GM12878 (cell line): ENCODE results near the gene CCDC34. TPM values are rescaled to one million over a fixed set of nuclear protein-coding genes. Genes with fewer than 3 reads are reported as not detected.

ENCODE experiments used
- ATAC-seq: fragments of 200-7000 bp; cut with Tn5 transposase; 3 replicates; pipeline ENCODE4 v1.9.1; 2020; ENCODE audit warnings: mild to moderate bottlenecking, moderate library complexity
- BruUV-seq: library from RNA; stranded (reverse); fragments of 400-500 nt; replicated peaks from 2 replicates; lab custom pipeline; 2021; lab: Mats Ljungman, UMichigan
- CTCF ChIA-PET: fragments of 300-600 bp; sonication (Branson Sonifier 250); formaldehyde crosslinking; extraction: SDS; loops from one replicate; lab custom pipeline; 2021; ENCODE audit warnings: inconsistent platforms; lab: Yijun Ruan, JAX
- POLR2A ChIA-PET: fragments of 350-600 bp; formaldehyde crosslinking; extraction: SDS; loops from one replicate; lab custom pipeline; 2021; ENCODE audit warnings: inconsistent platforms; lab: Charles Lee
- RAD21 ChIA-PET: fragments of 300-600 bp; sonication (Branson Sonifier 250); formaldehyde crosslinking; loops from one replicate; lab custom pipeline; 2023; ENCODE audit warnings: antibody characterized with exemption; ENCODE audit not compliant: unreplicated experiment; lab: Charles Lee
- SMC1A ChIA-PET: fragments of 300-600 bp; sonication (Branson Sonifier 250); formaldehyde crosslinking; loops from one replicate; lab custom pipeline; 2023; ENCODE audit not compliant: unreplicated experiment, uncharacterized antibody; lab: Charles Lee
- DNase-seq: peaks from one replicate; pipeline ENCODE4 v3.0.0-alpha.2; 2011; ENCODE audit warnings: low read depth, low spot score
- FAIRE-seq: peaks from 3 replicates; lab custom pipeline; 2011; peaks lifted over from hg19 to GRCh38; lab: Jason Lieb, UNC
- H2AFZ ChIP-seq: 2 replicates; pipeline ENCODE4 v1.6.0; 2011; ENCODE audit warnings: low read depth, low read length, control low read depth; ENCODE audit not compliant: control insufficient read depth
- H3K27ac ChIP-seq: 2 replicates; pipeline ENCODE4 v1.5.1; 2011; ENCODE audit warnings: control low read depth; ENCODE audit not compliant: control insufficient read depth, insufficient read depth
- H3K27me3 ChIP-seq, 2 experiments: replicated peaks in 1 of 2; 2 replicates each; pipeline versions ENCODE4 v1.6.0 to v1.6.1; 2011; ENCODE audit warnings: low read length in 1 of 2; ENCODE audit not compliant: control insufficient read depth in 2 of 2, insufficient read depth in 2 of 2
- H3K36me3 ChIP-seq, 2 experiments: 2 replicates each; pipeline ENCODE4 v1.5.1; 2011; ENCODE audit warnings: low read length in 1 of 2; ENCODE audit not compliant: control insufficient read depth in 2 of 2, insufficient read depth in 2 of 2
- H3K4me1 ChIP-seq: 2 replicates; pipeline ENCODE4 v1.6.1; 2011; ENCODE audit warnings: mild to moderate bottlenecking, low read length, moderate library complexity, mixed read lengths; ENCODE audit not compliant: control insufficient read depth, insufficient read depth
- H3K4me2 ChIP-seq: 2 replicates; pipeline ENCODE4 v1.6.0; 2011; ENCODE audit warnings: control low read depth; ENCODE audit not compliant: control insufficient read depth, insufficient read depth
- H3K4me3 ChIP-seq: fragments of 200-600 bp; sonication (generic); 2 replicates; pipeline ENCODE4 v1.5.1; 2016
- H3K79me2 ChIP-seq: 2 replicates; pipeline ENCODE4 v1.6.0; 2011; ENCODE audit warnings: low read length; ENCODE audit not compliant: control insufficient read depth, insufficient read depth
- H3K9ac ChIP-seq: 2 replicates; pipeline ENCODE4 v1.8.0; 2011; ENCODE audit warnings: low read length, control low read depth, mixed read lengths; ENCODE audit not compliant: control insufficient read depth, insufficient read depth
- H3K9me3 ChIP-seq: replicated peaks from 3 replicates; pipeline ENCODE4 v1.5.1; 2011; ENCODE audit warnings: mild to moderate bottlenecking, low read length; ENCODE audit not compliant: control insufficient read depth, insufficient read depth
- H4K20me1 ChIP-seq: 2 replicates; pipeline ENCODE4 v1.6.0; 2011; ENCODE audit not compliant: control insufficient read depth, insufficient read depth
- ASH2L ChIP-seq: fragments of 300-600, 200-600 bp; sonication (generic); IDR thresholded peaks from 2 replicates; pipeline ENCODE4 v1.6.1; 2017; ENCODE audit warnings: low read depth, mild to moderate bottlenecking, borderline replicate concordance
- CBX3 ChIP-seq: fragments of 200-600 bp; sonication (generic); IDR thresholded peaks from 2 replicates; pipeline ENCODE4 v1.6.1; 2016; ENCODE audit warnings: low read depth, borderline replicate concordance
- DPF2 ChIP-seq: fragments of 450-650 bp; IDR thresholded peaks from 2 replicates; pipeline ENCODE4 v1.6.1; 2017; ENCODE audit warnings: mild to moderate bottlenecking
- EGR1 ChIP-seq, 2 experiments: IDR thresholded peaks; 1 replicate in 1 of 2; 2 replicates in 1 of 2; pipeline ENCODE4 v1.6.1; 2011 to 2012; ENCODE audit warnings: low read depth in 2 of 2, low read length in 2 of 2, borderline replicate concordance in 1 of 2, mild to moderate bottlenecking in 1 of 2, moderate library complexity in 1 of 2
- EP300 ChIP-seq, 2 experiments: fragments of 150-350 bp in 1 of 2; IDR thresholded peaks; 2 replicates each; pipeline ENCODE4 v1.6.1; 2011 to 2012; ENCODE audit warnings: low read depth in 2 of 2, low read length in 2 of 2, borderline replicate concordance in 1 of 2, improper control_type of control experiment in 1 of 2, inconsistent platforms in 1 of 2; ENCODE audit not compliant: control insufficient read depth in 1 of 2
- ETV6 ChIP-seq, 2 experiments: fragments of 450-650 bp in 1 of 2; IDR thresholded peaks in 1 of 2; conservative IDR thresholded peaks in 1 of 2; 2 replicates each; pipeline ENCODE4 v1.6.1; 2014; ENCODE audit warnings: antibody characterized with exemption in 1 of 2, borderline replicate concordance in 1 of 2, low read depth in 1 of 2, mild to moderate bottlenecking in 1 of 2, moderate library complexity in 1 of 2
- HDGF ChIP-seq: fragments of 450-650 bp; IDR thresholded peaks from 2 replicates; pipeline ENCODE4 v1.6.1; 2016; ENCODE audit warnings: antibody characterized with exemption
- IRF4 ChIP-seq: IDR thresholded peaks from 2 replicates; pipeline ENCODE4 v1.6.1; 2011; ENCODE audit warnings: low read depth, low read length
- MXI1 ChIP-seq: fragments of 150-350 bp; IDR thresholded peaks from 2 replicates; pipeline ENCODE4 v1.6.1; 2011; ENCODE audit warnings: low read depth, mild to moderate bottlenecking, inconsistent platforms, low read length, improper control_type of control experiment
- NBN ChIP-seq: fragments of 450-650 bp; IDR thresholded peaks from 2 replicates; pipeline ENCODE4 v1.6.1; 2016
- NFIC ChIP-seq: IDR thresholded peaks from 2 replicates; pipeline ENCODE4 v1.6.1; 2012; ENCODE audit warnings: low read depth, mild to moderate bottlenecking, inconsistent platforms, low read length, moderate library complexity
- NR2C1 ChIP-seq: fragments of 450-650 bp; IDR thresholded peaks from 2 replicates; pipeline ENCODE4 v1.6.1; 2017; ENCODE audit warnings: antibody characterized with exemption, mild to moderate bottlenecking, moderate library complexity
- POLR2A ChIP-seq: IDR thresholded peaks from 2 replicates; pipeline ENCODE4 v1.6.1; 2011; ENCODE audit warnings: low read depth, mild to moderate bottlenecking, low read length
- POLR2AphosphoS2 ChIP-seq: IDR thresholded peaks from 2 replicates; pipeline ENCODE4 v1.6.1; 2011; ENCODE audit warnings: low read depth, mild to moderate bottlenecking, low read length, improper control_type of control experiment, moderate library complexity
- POU2F2 ChIP-seq: IDR thresholded peaks from 3 replicates; pipeline ENCODE4 v1.6.1; 2011; ENCODE audit warnings: low read depth, mild to moderate bottlenecking, low read length, borderline replicate concordance
- SKIL ChIP-seq: fragments of 450-650 bp; IDR thresholded peaks from 2 replicates; pipeline ENCODE4 v1.6.1; 2017; ENCODE audit warnings: mild to moderate bottlenecking, low read depth, inconsistent platforms; ENCODE audit not compliant: poor library complexity, severe bottlenecking
- TARDBP ChIP-seq: IDR thresholded peaks from 2 replicates; pipeline ENCODE4 v1.6.1; 2016; ENCODE audit warnings: borderline replicate concordance
- ZBTB33 ChIP-seq: fragments of 450-650 bp; IDR thresholded peaks from 2 replicates; pipeline ENCODE4 v1.6.1; 2017; ENCODE audit warnings: mild to moderate bottlenecking
- WGBS: methylation state at CpG from one replicate; pipeline ENCODE4 v1.1.6; 2016; ENCODE audit warnings: low lambda C conversion rate; ENCODE audit not compliant: insufficient replicate concordance, insufficient coverage; ENCODE audit errors: missing lambda C conversion rate; 5-methylcytosine and 5-hydroxymethylcytosine counted together
- in situ Hi-C: fragments of 300-500 bp; cut with MboI; formaldehyde crosslinking; loops from 9 replicates; pipeline ENCODE4 v1.14.3; 2018; ENCODE audit warnings: mixed read lengths
- intact Hi-C: fragments of 100-400 bp; cut with micrococcal nuclease; formaldehyde crosslinking; loops from one replicate; pipeline ENCODE4 v1.14.2; 2022; ENCODE audit not compliant: unreplicated experiment
- polyA plus RNA-seq, 11 experiments: library from polyadenylated mRNA; depleted of rRNA in 4 of 11; unstranded in 6 of 11; stranded (reverse) in 5 of 11; fragments of >200 nt; fragmentation: Nextera tagmentation in 4 of 11; fragmentation: Illumina TruSeq in 1 of 11; extraction: Ambion mirVana in 4 of 11; extraction: Trizol in 1 of 11; gene quantifications; 1 replicate in 1 of 11; 2 replicates in 10 of 11; pipeline versions ENCODE4 v1.2.1 to v1.2.3, GENCODE V29; 2011 to 2016; ENCODE audit warnings: inconsistent platforms in 2 of 11, missing spikeins in 2 of 11, low read depth in 1 of 11
- total RNA-seq, 4 experiments: library from RNA; depleted of rRNA in 3 of 4; stranded (reverse); fragments of >200 nt in 3 of 4; fragmentation: Illumina TruSeq in 1 of 4; extraction: Trizol in 1 of 4; gene quantifications; 2 replicates each; pipeline versions ENCODE4 v1.2.1 to v1.2.3, GENCODE V29; 2013 to 2021
- TF ChIP-seq, protein P1 (sequence below): fragments of 450-650 bp; IDR thresholded peaks from 2 replicates; pipeline ENCODE4 v1.6.1; 2017; ENCODE audit warnings: low read depth, mild to moderate bottlenecking, moderate library complexity

Gene CCDC34
- total and polyA plus RNA-seq, 10 of the 15 experiments (the other 5 are each of a cell fraction or from before 2014, with no cell fraction given), result 6.2 to 39.1 (median 14.6) TPM

DNA sequence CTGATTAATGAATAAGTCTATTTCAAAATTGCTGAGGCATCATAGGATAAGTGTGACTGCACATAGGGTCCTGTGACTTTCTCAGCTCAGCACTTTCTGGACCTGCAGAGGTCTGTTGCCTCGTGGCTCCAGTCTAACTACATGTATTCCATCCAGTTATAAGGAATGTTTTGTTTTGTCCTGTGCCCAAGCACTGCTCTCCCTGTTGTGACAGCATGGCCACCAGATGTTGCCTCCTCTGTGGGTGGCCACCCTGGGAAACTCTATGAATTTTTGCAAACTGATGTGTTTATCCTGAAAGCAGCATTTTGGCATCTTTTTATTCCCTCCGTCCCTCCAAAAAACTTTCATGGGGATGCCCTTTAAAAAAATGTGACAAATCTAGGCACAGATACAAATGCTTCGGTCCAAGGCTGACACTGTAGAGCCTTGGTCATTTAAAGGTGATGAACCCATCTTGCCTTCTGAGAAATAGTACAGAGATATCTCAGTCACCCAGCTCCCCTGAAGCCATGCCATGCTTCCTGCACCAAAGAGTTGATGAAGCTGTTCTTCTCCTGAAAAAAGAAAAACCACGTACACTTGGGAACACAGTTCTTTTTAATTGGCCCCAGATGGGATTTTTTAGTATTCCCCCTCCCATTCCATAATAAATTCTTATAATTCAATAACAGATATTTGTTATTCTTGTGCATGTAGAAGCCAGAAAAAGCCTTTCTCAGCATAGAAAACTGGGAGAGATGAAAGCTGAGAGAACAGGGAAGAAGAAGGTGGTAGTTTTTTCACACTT lies 72.6 kb downstream of the CCDC34 start:
- POLR2A ChIA-PET, result no interaction called here
- no peak for TF ChIP-seq SKIL
- no peak for TF ChIP-seq CBX3
- TF ChIP-seq EGR1 (IDR thresholded peaks at IDR 0.05; ENCODE audit: borderline replicate concordance in 1 of 2, low read depth in 2 of 2, low read length in 2 of 2), result no peak
- TF ChIP-seq POU2F2, result no peak
- TF ChIP-seq ETV6 (conservative IDR thresholded peaks at IDR 0.05 in 1 of 2, IDR thresholded peaks at IDR 0.05 in 1 of 2; ENCODE audit: borderline replicate concordance in 1 of 2, low read depth in 1 of 2), result no peak
- TF ChIP-seq DPF2, result no peak
- no peak for TF ChIP-seq MXI1
- TF ChIP-seq, protein P1, sequence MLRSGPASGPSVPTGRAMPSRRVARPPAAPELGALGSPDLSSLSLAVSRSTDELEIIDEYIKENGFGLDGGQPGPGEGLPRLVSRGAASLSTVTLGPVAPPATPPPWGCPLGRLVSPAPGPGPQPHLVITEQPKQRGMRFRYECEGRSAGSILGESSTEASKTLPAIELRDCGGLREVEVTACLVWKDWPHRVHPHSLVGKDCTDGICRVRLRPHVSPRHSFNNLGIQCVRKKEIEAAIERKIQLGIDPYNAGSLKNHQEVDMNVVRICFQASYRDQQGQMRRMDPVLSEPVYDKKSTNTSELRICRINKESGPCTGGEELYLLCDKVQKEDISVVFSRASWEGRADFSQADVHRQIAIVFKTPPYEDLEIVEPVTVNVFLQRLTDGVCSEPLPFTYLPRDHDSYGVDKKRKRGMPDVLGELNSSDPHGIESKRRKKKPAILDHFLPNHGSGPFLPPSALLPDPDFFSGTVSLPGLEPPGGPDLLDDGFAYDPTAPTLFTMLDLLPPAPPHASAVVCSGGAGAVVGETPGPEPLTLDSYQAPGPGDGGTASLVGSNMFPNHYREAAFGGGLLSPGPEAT, result no peak
- TF ChIP-seq NFIC, result no peak
- TF ChIP-seq NBN, result no peak
- TF ChIP-seq EP300 (IDR thresholded peaks at IDR 0.05; ENCODE audit: borderline replicate concordance in 1 of 2, control insufficient read depth in 1 of 2, low read depth in 2 of 2, low read length in 2 of 2), result no peak
- no peak for TF ChIP-seq HDGF
- TF ChIP-seq ZBTB33, result no peak
- no peak for TF ChIP-seq IRF4
- TF ChIP-seq POLR2A, result no peak
- TF ChIP-seq TARDBP, result no peak
- TF ChIP-seq NR2C1, result no peak
- no peak for TF ChIP-seq ASH2L
- TF ChIP-seq POLR2AphosphoS2, result no peak

More for the DNA sequence above, 72.6 kb downstream of the CCDC34 start:
- ChIA-PET RAD21 (no interaction called here), SMC1A (interaction anchor here (1.0 to 9.3 kb wide), 4 partner anchors 8 to 107 kb away, joined by 3 to 179 read pairs (median 4); no protein-coding TSS in a partner anchor), CTCF (interaction anchor here (1.4 to 9.2 kb wide), 2 partner anchors 105 to 195 kb away, joined by 5 to 209 read pairs; no protein-coding TSS in a partner anchor)
- Histone ChIP-seq H3K9me3 (no peaks in the 10 kb centered on the region; the same call in 1 of the 3 replicates), H3K9ac (no peak overlapping the region), H3K27ac (no peak overlapping the region), H3K27me3 (no peaks in the 10 kb centered on the region), H3K79me2 (no peaks in the 10 kb centered on the region), H3K4me1 (no peaks in the 10 kb centered on the region), H2AFZ (no peak overlapping the region), H4K20me1 (no peaks in the 10 kb centered on the region), H3K36me3 (no peaks in the 10 kb centered on the region), H3K4me3 (no peak overlapping the region), H3K4me2 (no peak overlapping the region)
- no TSS peak for BruUV-seq
- 37% methylated on average over 4 of the region's 4 CpGs for WGBS
- intact Hi-C loops (loop anchor here (10.0 kb wide), 1 partner anchor 536 kb away; no protein-coding TSS in a partner anchor), in situ Hi-C loops (no loop called here)
- ATAC-seq, result no peak
- no peak for FAIRE-seq
- no peak for DNase-seq
